Esophagus muscularis mucosa (tissue), 3 donors: ENCODE measurements around the gene UTP4.

Experiments
- CTCF ChIP-seq, 3 experiments: fragments of 200-600 bp in 2 of 3; fragments of 450-650 bp in 1 of 3; sonication (generic) in 2 of 3; IDR thresholded peaks; one replicate each; pipeline ENCODE4 v1.5.1; 2017 to 2019; ENCODE audit warnings: antibody characterized with exemption in 3 of 3, mild to moderate bottlenecking in 2 of 3, moderate library complexity in 1 of 3
- POLR2A ChIP-seq: fragments of 450-650 bp; IDR thresholded peaks from one replicate; pipeline ENCODE4 v1.6.1; 2017; ENCODE audit warnings: antibody characterized with exemption, moderate library complexity, mild to moderate bottlenecking, low read depth

- TF ChIP-seq POLR2A = no peak
- no peak for TF ChIP-seq CTCF (IDR thresholded peaks at IDR 0.05)
Measured at GRCh38 chr16:69209735-69210134, 77.3 kb downstream of the UTP4 start.
